ENCODE measurements around the gene CCL25.

GRCh38 chr19:8005534-8006256 is 46.9 kb upstream of the CCL25 start, which contains the start of gene ELAVL1:
- TF ChIP-seq POLR2A (IDR thresholded peaks at IDR 0.05; ENCODE audit: low read depth, low read length) (peak; percentile 88; the same call in 1 of the 2 replicates), POLR2AphosphoS5 (IDR thresholded peaks at IDR 0.05; ENCODE audit: low read depth, low read length) (peak; percentile 75), TAF1 (IDR thresholded peaks at IDR 0.05; ENCODE audit: borderline replicate concordance, low read depth, low read length) (peak; percentile 76; the same call in 1 of the 2 replicates)
